Thyroid gland (tissue), 4 donors: ENCODE measurements around the gene JMJD6. TPM values are rescaled to one million over a fixed set of nuclear protein-coding genes. Genes with fewer than 3 reads are reported as not detected.

ENCODE experiments used
- DNase-seq, 2 donors: peaks; one replicate each; pipeline ENCODE4 v3.0.0-alpha.2; 2019
- H3K27ac ChIP-seq, 3 donors: fragments of 200-600 bp; sonication (generic); 1 replicate in 2 of 3; 2 replicates in 1 of 3; pipeline ENCODE4 v1.5.1; 2016 to 2019; ENCODE audit warnings: mild to moderate bottlenecking in 1 of 3, moderate library complexity in 1 of 3
- H3K27me3 ChIP-seq: fragments of 200-600 bp; sonication (generic); one replicate; pipeline ENCODE4 v1.5.1; 2019
- H3K36me3 ChIP-seq, 2 donors: fragments of 200-600 bp; sonication (generic); one replicate each; pipeline ENCODE4 v1.5.1; 2016 to 2019
- H3K4me1 ChIP-seq, 2 donors: fragments of 200-600 bp; sonication (generic); one replicate each; pipeline ENCODE4 v1.5.1; 2017 to 2019
- H3K4me3 ChIP-seq, 3 donors: fragments of 200-600 bp; sonication (generic); replicated peaks in 1 of 3; 1 replicate in 2 of 3; 2 replicates in 1 of 3; pipeline ENCODE4 v1.5.1; 2016; ENCODE audit warnings: mild to moderate bottlenecking in 1 of 3
- H3K9me3 ChIP-seq: fragments of 200-600 bp; sonication (generic); one replicate; pipeline ENCODE4 v1.5.1; 2017
- POLR2A ChIP-seq, 2 donors: fragments of 450-650 bp; IDR thresholded peaks; one replicate each; pipeline ENCODE4 v1.6.1; 2017; ENCODE audit warnings: antibody characterized with exemption in 2 of 2, mild to moderate bottlenecking in 2 of 2, moderate library complexity in 1 of 2
- WGBS, 2 donors: methylation state at CpG; one replicate each; pipeline ENCODE4 v1.1.5; 2017; 5-methylcytosine and 5-hydroxymethylcytosine counted together
- intact Hi-C: fragments of 100-400 bp; cut with DNase I; formaldehyde crosslinking; loops from one replicate; pipeline ENCODE4 v1.15.1; 2023
- microRNA counts, 2 donors: library from miRNA; unstranded; fragments of <30 nt; microRNA quantifications; one replicate each; lab custom pipeline; 2016 to 2017
- microRNA-seq: library from miRNA; unstranded; fragments of <30 nt; microRNA quantifications from one replicate; pipeline ENCODE4, GENCODE V29; 2016
- small RNA-seq: library from RNA; depleted of rRNA; stranded (forward); fragments of <200 nt; gene quantifications from one replicate; pipeline ENCODE3, GENCODE V24; 2016
- total RNA-seq, 4 donors: library from RNA; depleted of rRNA; stranded (reverse); fragments of >200 nt; gene quantifications; one replicate each; pipeline ENCODE4 v1.2.3, GENCODE V29; 2016
- TF ChIP-seq, protein P1 (sequence below), 6 experiments: fragments of 200-600 bp in 3 of 6; fragments of 450-650 bp in 3 of 6; sonication (generic) in 3 of 6; IDR thresholded peaks; one replicate each; pipeline ENCODE4 v1.5.1; 2016 to 2019; ENCODE audit warnings: antibody characterized with exemption in 6 of 6, mild to moderate bottlenecking in 2 of 6, inconsistent platforms in 1 of 6, moderate library complexity in 1 of 6

Gene JMJD6
- total RNA-seq, 4 donors from 2014 or later: 12.2 to 24.2 (median 20.7) TPM

DNA sequence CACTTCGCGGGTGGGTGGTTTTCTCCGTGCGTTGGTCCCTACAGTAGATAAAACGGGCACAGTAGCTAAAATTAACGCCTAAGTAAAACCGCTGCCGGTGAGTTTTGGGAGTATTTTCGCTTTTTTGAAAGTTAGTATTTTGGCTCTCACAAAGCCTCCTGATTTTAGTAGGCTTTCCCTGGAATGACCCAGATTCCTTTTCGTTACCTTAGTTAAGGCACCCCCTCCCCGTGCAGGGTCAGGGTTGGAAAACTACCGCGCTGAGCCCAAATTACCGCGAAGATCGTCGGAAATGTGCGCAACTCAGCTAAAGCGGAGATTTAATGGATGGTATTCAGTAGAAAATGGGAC, 54.5 kb downstream of the JMJD6 start:
- peak overlapping the region; percentile 19 to 55 (median 34) for H3K4me3 ChIP-seq
- peak overlapping the region; percentile 96 to 98 (median 96) for H3K27ac ChIP-seq
- no peak for DNase-seq
- peaks cover 43 to 64% of the 10 kb centered on the region in 2 donors for H3K4me1 ChIP-seq
- H3K27me3 ChIP-seq: no peaks in the 10 kb centered on the region
- intact Hi-C loops: no loop called here
- no peaks in the 10 kb centered on the region for H3K9me3 ChIP-seq
- no peaks in the 10 kb centered on the region for H3K36me3 ChIP-seq
- WGBS, 2 donors: 1% methylated on average over 18 to 19 of the region's 19 CpGs
- TF ChIP-seq POLR2A (IDR thresholded peaks at IDR 0.05): peak; percentile 76 to 91
- TF ChIP-seq, protein P1, sequence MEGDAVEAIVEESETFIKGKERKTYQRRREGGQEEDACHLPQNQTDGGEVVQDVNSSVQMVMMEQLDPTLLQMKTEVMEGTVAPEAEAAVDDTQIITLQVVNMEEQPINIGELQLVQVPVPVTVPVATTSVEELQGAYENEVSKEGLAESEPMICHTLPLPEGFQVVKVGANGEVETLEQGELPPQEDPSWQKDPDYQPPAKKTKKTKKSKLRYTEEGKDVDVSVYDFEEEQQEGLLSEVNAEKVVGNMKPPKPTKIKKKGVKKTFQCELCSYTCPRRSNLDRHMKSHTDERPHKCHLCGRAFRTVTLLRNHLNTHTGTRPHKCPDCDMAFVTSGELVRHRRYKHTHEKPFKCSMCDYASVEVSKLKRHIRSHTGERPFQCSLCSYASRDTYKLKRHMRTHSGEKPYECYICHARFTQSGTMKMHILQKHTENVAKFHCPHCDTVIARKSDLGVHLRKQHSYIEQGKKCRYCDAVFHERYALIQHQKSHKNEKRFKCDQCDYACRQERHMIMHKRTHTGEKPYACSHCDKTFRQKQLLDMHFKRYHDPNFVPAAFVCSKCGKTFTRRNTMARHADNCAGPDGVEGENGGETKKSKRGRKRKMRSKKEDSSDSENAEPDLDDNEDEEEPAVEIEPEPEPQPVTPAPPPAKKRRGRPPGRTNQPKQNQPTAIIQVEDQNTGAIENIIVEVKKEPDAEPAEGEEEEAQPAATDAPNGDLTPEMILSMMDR (IDR thresholded peaks at IDR 0.05): peak in 2 of 6 experiments; percentile 35 to 38

DNA sequence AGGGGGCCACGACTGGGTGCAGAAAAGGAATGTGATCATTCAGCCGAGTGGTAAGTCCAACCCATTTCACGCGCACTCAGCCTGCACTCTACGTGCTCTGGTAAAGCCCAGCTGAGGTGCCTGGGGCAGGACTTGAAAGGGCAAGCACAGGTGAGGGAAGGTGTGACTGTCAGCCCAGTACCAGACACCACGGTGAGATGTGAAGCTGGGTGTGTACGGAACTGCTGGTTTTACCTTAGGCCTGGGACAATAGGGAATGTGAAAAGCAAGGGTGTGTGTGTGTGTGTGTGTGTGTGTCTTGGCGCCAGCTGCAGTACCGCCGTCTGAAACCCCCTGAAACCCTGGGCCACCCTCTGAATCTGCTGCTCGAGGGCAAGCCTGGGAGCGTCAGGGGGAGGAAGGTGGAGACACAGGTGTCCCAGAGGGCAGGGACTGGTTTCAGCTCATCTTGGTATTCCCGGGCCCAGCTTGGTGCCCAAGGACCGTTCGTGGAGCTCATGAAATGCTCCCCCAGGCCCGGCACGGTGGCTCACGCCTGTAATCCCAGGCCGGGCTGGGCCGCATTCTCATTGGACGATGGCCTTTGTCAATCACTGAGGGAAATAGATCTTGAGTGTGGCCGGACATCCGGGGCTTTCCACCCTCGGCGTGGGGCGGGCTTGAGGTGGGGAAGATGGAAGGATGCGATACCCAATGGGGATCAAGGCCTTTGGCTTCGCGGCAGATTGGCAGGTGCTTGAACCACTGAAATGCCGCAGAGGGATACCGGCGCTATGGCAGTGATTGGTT, 55.1 kb downstream of the JMJD6 start:
- intact Hi-C loops: no loop called here
- H3K27me3 ChIP-seq: no peaks in the 10 kb centered on the region
- no peaks in the 10 kb centered on the region for H3K9me3 ChIP-seq
- H3K27ac ChIP-seq: peak overlapping the region; percentile 93 to 98 (median 96)
- 3 to 8% methylated on average over 20 to 30 of the region's 32 CpGs for WGBS, 2 donors
- TF ChIP-seq POLR2A (IDR thresholded peaks at IDR 0.05): peak; percentile 53 to 72
- TF ChIP-seq, protein P1 (IDR thresholded peaks at IDR 0.05): peak in 1 of 6 experiments; percentile 9
- H3K4me3 ChIP-seq: peak overlapping the region in 1 of 3 donors; percentile 34
- no peaks in the 10 kb centered on the region for H3K36me3 ChIP-seq
- peak; percentile 99 to 100 for DNase-seq
- H3K4me1 ChIP-seq: peaks cover 47 to 69% of the 10 kb centered on the region in 2 donors

DNA sequence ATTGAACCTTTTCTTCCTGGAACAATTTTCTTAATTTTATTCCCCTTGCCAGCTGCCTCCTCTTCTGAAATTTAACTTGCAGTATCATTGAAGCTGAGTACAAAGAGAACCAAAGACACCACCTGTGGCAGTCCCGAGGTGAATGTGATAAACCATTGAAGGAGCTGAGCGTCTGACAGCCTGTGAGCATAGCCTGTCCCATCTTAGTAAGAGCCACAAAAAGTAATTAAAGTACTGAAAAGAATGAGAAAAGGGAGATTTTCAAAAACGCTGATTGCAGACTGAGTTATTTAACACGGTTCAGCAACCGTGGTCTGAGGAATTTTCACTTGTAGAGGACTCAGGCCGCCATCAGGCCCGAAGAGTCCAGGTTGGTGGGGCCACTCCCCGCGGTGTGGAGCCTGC, 55.7 kb downstream of the JMJD6 start:
- DNase-seq: no peak
- Histone ChIP-seq H3K36me3 (no peaks in the 10 kb centered on the region), H3K27me3 (no peaks in the 10 kb centered on the region), H3K27ac (peak overlapping the region; percentile 93 to 98 (median 96)), H3K9me3 (no peaks in the 10 kb centered on the region), H3K4me1 (peaks cover 49 to 65% of the 10 kb centered on the region in 2 donors), H3K4me3 (no peak overlapping the region)
- 29 to 40% methylated on average over 9 of the region's 9 CpGs for whole genome bisulfite sequencing, 2 donors
- intact Hi-C loops: no loop called here
- TF ChIP-seq, protein P1 (IDR thresholded peaks at IDR 0.05): peak in 1 of 6 experiments; percentile 9
- TF ChIP-seq POLR2A (IDR thresholded peaks at IDR 0.05): no peak

DNA sequence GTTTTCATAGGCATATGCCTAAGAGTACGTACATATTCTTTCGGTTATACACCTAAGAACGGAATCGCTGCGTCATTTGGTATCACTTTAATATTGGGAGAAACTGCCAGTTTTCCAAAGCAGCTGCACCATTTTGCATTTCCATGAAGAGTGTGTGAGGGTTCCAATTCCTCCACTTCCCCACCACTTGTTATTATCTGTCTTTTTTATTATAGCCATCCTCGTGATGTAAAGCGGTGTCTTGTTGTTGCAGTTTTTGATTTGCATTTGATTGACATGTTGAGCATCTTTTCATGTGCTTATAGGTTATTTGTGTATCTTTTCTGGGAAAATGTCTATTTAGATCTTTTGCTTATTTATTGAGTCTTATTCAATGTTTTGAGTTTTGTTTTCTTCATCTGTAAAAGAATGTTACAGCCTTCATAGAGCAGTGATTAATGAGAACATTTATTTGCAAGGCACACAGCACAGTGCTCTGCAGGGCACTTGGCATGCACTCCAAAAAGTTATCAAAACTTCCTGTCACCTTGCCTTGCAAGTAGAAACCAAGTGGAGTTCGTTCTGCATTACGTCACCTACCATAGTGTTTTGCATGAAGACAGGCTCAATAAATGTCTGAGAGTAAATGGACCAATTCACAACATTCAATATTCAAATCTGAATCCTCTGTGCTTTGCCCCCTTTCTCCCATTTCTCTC, 56.2 kb downstream of the JMJD6 start:
- peaks cover 49 to 60% of the 10 kb centered on the region in 2 donors for H3K4me1 ChIP-seq
- peak overlapping the region; percentile 93 to 98 (median 96) for H3K27ac ChIP-seq
- TF ChIP-seq POLR2A (IDR thresholded peaks at IDR 0.05): peak in 1 of 2 donors; percentile 39
- TF ChIP-seq, protein P1 (IDR thresholded peaks at IDR 0.05): no peak
- H3K27me3 ChIP-seq: no peaks in the 10 kb centered on the region
- H3K9me3 ChIP-seq: no peaks in the 10 kb centered on the region
- H3K4me3 ChIP-seq: no peak overlapping the region
- intact Hi-C loops: no loop called here
- peak; percentile 80 to 81 for DNase-seq
- 73% methylated on average over 9 of the region's 9 CpGs for WGBS, 2 donors
- no peaks in the 10 kb centered on the region for H3K36me3 ChIP-seq

MicroRNAs encoded within 50 kb of the gene (microRNA counts, 767-probe panel; counts per million panel counts)
- microRNA hsa-miR-636 (lab: Ali Mortazavi, UCI): 0 counts per million in 2 donors

Small RNAs within 50 kb of the gene (microRNA-seq; reads per million reads assigned to microRNA genes)
- gene MIR636: not detected

Small RNAs within 50 kb of the gene (small RNA-seq; reads per million reads assigned to genes)
- not detected for gene AC005837.3
- not detected for gene RF02271
- gene RNU6-97P: not detected
- gene RNY4P36: 1.1 reads per million, percentile 21 among the genes with 10 or more reads in this experiment

Other genes starting within 250 kb of the JMJD6 start
- 10 to 100 TPM; 16.4 to 31.1 (median 22.1) TPM for gene RHBDF2, start 225.2 kb downstream of the JMJD6 start, total RNA-seq
- 10 to 100 TPM; 14.7 to 32.3 (median 25.6) TPM for gene CYGB, start 188.9 kb downstream of the JMJD6 start, total RNA-seq
- gene PRCD, start 186.6 kb downstream of the JMJD6 start, total RNA-seq: 1 to 10 TPM; 1.5 to 8.3 (median 4.2) TPM
- 10 to 100 TPM; 32.7 to 65.4 (median 42.6) TPM for gene ST6GALNAC2, start 140.7 kb downstream of the JMJD6 start, total RNA-seq
- gene ST6GALNAC1, start 82.8 kb downstream of the JMJD6 start, total RNA-seq: 1 to 10 TPM in 2 of 4 donors, under 1 TPM in 2; 0.29 to 7.0 (median 1.1) TPM
- gene MXRA7, start 15.6 kb downstream of the JMJD6 start, total RNA-seq: 100 to 1,000 TPM; 362 to 576 (median 421) TPM
- 10 to 100 TPM; 33.6 to 58.3 (median 51.3) TPM for gene METTL23, start 233 bp upstream of the JMJD6 start, total RNA-seq
- gene SRSF2, start 10.7 kb upstream of the JMJD6 start, total RNA-seq: 100 to 1,000 TPM; 269 to 614 (median 400) TPM
- gene MFSD11, start 11.5 kb upstream of the JMJD6 start, total RNA-seq: 10 to 100 TPM; 34.1 to 53.3 (median 44.3) TPM
- gene MGAT5B, start 141.8 kb upstream of the JMJD6 start, total RNA-seq: 1 to 10 TPM in 1 of 4 donors, under 1 TPM in 2, not detected in 1; 0.22 to 7.4 (median 0.73) TPM